Fibroblast of lung (primary cell): ENCODE measurements around the gene TRAPPC5. TPM values are rescaled to one million over a fixed set of nuclear protein-coding genes. Genes with fewer than 3 reads are reported as not detected.

Source experiments
- DNase-seq, 2 donors: peaks; one replicate each; pipeline versions ENCODE4 v3.0.0 to v3.0.0-alpha.2; 2010; ENCODE audit warnings: low read depth in 2 of 2
- H2AFZ ChIP-seq: 2 replicates; pipeline ENCODE4 v1.5.1; 2012; ENCODE audit warnings: low read length, control low read depth, inconsistent platforms
- H3K27ac ChIP-seq: 2 replicates; pipeline ENCODE4 v1.5.1; 2011; ENCODE audit warnings: low read length, control low read depth; ENCODE audit not compliant: insufficient read depth
- H3K27me3 ChIP-seq: 2 replicates; pipeline ENCODE4 v1.5.1; 2011; ENCODE audit warnings: mild to moderate bottlenecking, low read length; ENCODE audit not compliant: control insufficient read depth, insufficient read depth
- H3K36me3 ChIP-seq: 2 replicates; pipeline ENCODE4 v1.5.1; 2011; ENCODE audit warnings: low read length; ENCODE audit not compliant: control insufficient read depth, insufficient read depth
- H3K4me1 ChIP-seq: 2 replicates; pipeline ENCODE4 v1.5.1; 2011; ENCODE audit warnings: low read length; ENCODE audit not compliant: control insufficient read depth, insufficient read depth; ENCODE audit errors: extremely low read depth
- H3K4me2 ChIP-seq: 2 replicates; pipeline ENCODE4 v1.5.1; 2011; ENCODE audit warnings: low read length, control low read depth; ENCODE audit not compliant: insufficient read depth; ENCODE audit errors: extremely low read depth
- H3K4me3 ChIP-seq, 4 experiments: fragments of 200-600 bp in 1 of 4; sonication (generic) in 1 of 4; replicated peaks in 1 of 4; 2 replicates each; pipeline ENCODE4 v1.5.1; 2011 to 2016; ENCODE audit warnings: low read length in 4 of 4, low read depth in 3 of 4, mild to moderate bottlenecking in 3 of 4, control low read depth in 2 of 4, inconsistent platforms in 1 of 4, mixed read lengths in 1 of 4; ENCODE audit not compliant: insufficient read depth in 1 of 4; ENCODE audit errors: control extremely low read depth in 1 of 4
- H3K79me2 ChIP-seq: 2 replicates; pipeline ENCODE4 v1.5.1; 2012; ENCODE audit warnings: mild to moderate bottlenecking, low read length, inconsistent platforms; ENCODE audit not compliant: control insufficient read depth, insufficient read depth
- H3K9ac ChIP-seq: 2 replicates; pipeline ENCODE4 v1.5.1; 2011; ENCODE audit warnings: mild to moderate bottlenecking, low read length, control low read depth; ENCODE audit not compliant: insufficient read depth
- H3K9me3 ChIP-seq: 2 replicates; pipeline ENCODE4 v1.5.1; 2012; ENCODE audit warnings: low read depth, low read length; ENCODE audit not compliant: control insufficient read depth, insufficient read depth
- H4K20me1 ChIP-seq: 2 replicates; pipeline ENCODE4 v1.5.1; 2011; ENCODE audit warnings: low read length; ENCODE audit not compliant: control insufficient read depth, insufficient read depth; ENCODE audit errors: extremely low read depth
- EZH2 ChIP-seq: IDR thresholded peaks from 2 replicates; pipeline ENCODE4 v1.5.1; 2012; ENCODE audit warnings: low read length, control low read depth, mild to moderate bottlenecking; ENCODE audit errors: missing control alignments
- polyA plus RNA-seq, 2 donors: library from polyadenylated mRNA; depleted of rRNA in 1 of 2; stranded (reverse) in 1 of 2; unstranded in 1 of 2; fragments of >200 nt; gene quantifications; 2 replicates each; pipeline ENCODE4 v1.2.1, GENCODE V29; 2011 to 2012; ENCODE audit warnings: missing spikeins in 1 of 2
- total RNA-seq: library from RNA; depleted of rRNA; stranded (reverse); fragments of >200 nt; gene quantifications from 2 replicates; pipeline ENCODE4 v1.2.1, GENCODE V29; 2014
- TF ChIP-seq, protein P1 (sequence below), 2 donors: IDR thresholded peaks in 1 of 2; conservative IDR thresholded peaks in 1 of 2; 1 replicate in 1 of 2; 2 replicates in 1 of 2; pipeline ENCODE4 v1.5.1; 2011 to 2012; ENCODE audit warnings: low read length in 2 of 2, control low read depth in 1 of 2, inconsistent platforms in 1 of 2, low read depth in 1 of 2, mild to moderate bottlenecking in 1 of 2

Gene TRAPPC5
- total and polyA plus RNA-seq, 2 donors (not counting 1 experiment from before 2014, with no cell fraction given): 19.4 to 103 TPM

DNA sequence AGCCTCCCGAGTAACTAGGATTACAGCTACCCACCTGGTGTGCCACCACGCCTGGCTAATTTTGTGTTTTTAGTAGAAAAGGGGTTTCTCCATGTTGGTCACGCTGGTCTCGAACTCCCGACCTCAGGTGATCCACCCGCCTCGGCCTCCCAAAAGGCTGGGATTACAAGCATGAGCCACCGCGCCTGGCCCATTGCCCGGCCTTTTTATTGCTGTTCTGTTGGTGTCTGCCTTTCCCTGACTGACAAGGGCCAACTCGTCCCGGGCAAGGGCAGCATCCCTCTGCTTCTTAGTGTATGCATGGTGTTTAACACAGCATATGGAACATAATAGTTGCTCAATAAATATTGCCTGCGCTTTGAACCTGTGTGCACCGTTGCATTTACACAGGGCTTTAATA lies 18.0 kb upstream of the TRAPPC5 start:
- no peaks in the 10 kb centered on the region for H4K20me1 ChIP-seq
- H3K36me3 ChIP-seq: no peaks in the 10 kb centered on the region
- H3K4me3 ChIP-seq: no peak overlapping the region
- no peaks in the 10 kb centered on the region for H3K9me3 ChIP-seq
- H3K27ac ChIP-seq: no peak overlapping the region
- H3K4me2 ChIP-seq: no peak overlapping the region
- TF ChIP-seq EZH2: no peak
- TF ChIP-seq, protein P1, sequence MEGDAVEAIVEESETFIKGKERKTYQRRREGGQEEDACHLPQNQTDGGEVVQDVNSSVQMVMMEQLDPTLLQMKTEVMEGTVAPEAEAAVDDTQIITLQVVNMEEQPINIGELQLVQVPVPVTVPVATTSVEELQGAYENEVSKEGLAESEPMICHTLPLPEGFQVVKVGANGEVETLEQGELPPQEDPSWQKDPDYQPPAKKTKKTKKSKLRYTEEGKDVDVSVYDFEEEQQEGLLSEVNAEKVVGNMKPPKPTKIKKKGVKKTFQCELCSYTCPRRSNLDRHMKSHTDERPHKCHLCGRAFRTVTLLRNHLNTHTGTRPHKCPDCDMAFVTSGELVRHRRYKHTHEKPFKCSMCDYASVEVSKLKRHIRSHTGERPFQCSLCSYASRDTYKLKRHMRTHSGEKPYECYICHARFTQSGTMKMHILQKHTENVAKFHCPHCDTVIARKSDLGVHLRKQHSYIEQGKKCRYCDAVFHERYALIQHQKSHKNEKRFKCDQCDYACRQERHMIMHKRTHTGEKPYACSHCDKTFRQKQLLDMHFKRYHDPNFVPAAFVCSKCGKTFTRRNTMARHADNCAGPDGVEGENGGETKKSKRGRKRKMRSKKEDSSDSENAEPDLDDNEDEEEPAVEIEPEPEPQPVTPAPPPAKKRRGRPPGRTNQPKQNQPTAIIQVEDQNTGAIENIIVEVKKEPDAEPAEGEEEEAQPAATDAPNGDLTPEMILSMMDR (conservative IDR thresholded peaks at IDR 0.05 in 1 of 2, IDR thresholded peaks at IDR 0.05 in 1 of 2; ENCODE audit: low read depth in 1 of 2, low read length in 2 of 2): no peak
- no peaks in the 10 kb centered on the region for H3K4me1 ChIP-seq
- no peaks in the 10 kb centered on the region for H3K27me3 ChIP-seq
- no peak for DNase-seq
- no peak overlapping the region for H2AFZ ChIP-seq
- no peak overlapping the region for H3K9ac ChIP-seq
- H3K79me2 ChIP-seq: no peaks in the 10 kb centered on the region

DNA sequence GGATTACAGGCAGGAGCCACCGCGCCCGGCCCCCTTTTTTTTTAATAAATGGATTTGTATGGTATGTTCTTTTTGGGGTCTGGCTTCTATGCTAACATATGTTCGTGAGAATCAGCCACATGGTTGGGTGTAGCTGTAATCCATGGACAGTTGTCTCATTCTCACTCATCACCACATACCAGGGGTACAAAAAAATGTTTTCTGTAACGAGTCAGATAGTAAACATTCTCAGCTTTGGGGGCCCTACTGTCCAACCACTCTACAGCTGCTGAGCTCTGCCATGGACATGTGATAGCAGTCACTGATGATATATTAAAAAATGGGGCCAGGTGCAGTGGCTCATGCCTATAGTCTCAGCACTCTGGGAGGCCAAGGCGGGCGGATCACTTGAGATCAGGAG lies 16.9 kb upstream of the TRAPPC5 start:
- Histone ChIP-seq H4K20me1 (no peaks in the 10 kb centered on the region), H3K4me2 (no peak overlapping the region), H3K27ac (no peak overlapping the region), H3K79me2 (no peaks in the 10 kb centered on the region), H3K27me3 (no peaks in the 10 kb centered on the region), H3K4me1 (no peaks in the 10 kb centered on the region), H3K36me3 (no peaks in the 10 kb centered on the region), H3K9me3 (no peaks in the 10 kb centered on the region), H3K4me3 (no peak overlapping the region), H3K9ac (no peak overlapping the region), H2AFZ (no peak overlapping the region)
- TF ChIP-seq, protein P1 (conservative IDR thresholded peaks at IDR 0.05 in 1 of 2, IDR thresholded peaks at IDR 0.05 in 1 of 2; ENCODE audit: low read depth in 1 of 2, low read length in 2 of 2): no peak
- no peak for TF ChIP-seq EZH2
- no peak for DNase-seq

DNA sequence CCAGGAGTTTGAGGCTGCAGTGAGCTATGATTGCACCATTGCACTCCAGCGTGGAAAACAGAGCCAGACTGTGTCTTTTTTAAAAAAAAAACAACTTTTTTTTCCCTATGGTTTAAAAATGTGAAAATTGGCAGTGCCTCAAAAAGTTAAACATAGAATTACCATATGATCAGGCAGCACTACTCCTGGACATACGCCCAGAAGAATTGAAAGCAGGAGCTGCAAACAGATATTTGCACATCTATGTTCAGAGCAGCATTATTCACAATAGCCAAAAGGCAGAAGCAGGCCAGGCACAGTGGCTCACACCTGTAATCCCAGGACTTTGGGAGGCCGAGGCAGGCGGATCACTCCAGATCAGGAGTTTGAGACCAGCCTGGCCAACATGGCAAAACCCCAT lies 15.6 kb upstream of the TRAPPC5 start:
- Histone ChIP-seq H3K27me3 (no peaks in the 10 kb centered on the region), H2AFZ (no peak overlapping the region), H3K4me3 (no peak overlapping the region), H3K4me2 (no peak overlapping the region), H3K9ac (no peak overlapping the region), H3K4me1 (no peaks in the 10 kb centered on the region), H4K20me1 (no peaks in the 10 kb centered on the region), H3K9me3 (no peaks in the 10 kb centered on the region), H3K27ac (no peak overlapping the region), H3K36me3 (no peaks in the 10 kb centered on the region), H3K79me2 (no peaks in the 10 kb centered on the region)
- TF ChIP-seq, protein P1 (conservative IDR thresholded peaks at IDR 0.05 in 1 of 2, IDR thresholded peaks at IDR 0.05 in 1 of 2; ENCODE audit: low read depth in 1 of 2, low read length in 2 of 2): no peak
- TF ChIP-seq EZH2: no peak
- peak in 1 of 2 donors; percentile 84 for DNase-seq
